Ishikawa (cell line): ENCODE results near the gene PYGL.

ENCODE experiments used
- CEBPB ChIP-seq: IDR thresholded peaks from 2 replicates; pipeline ENCODE4 v1.6.1; 2012
- CREB1 ChIP-seq: IDR thresholded peaks from 2 replicates; pipeline ENCODE4 v1.6.1; 2012; ENCODE audit warnings: low read depth
- EGR1 ChIP-seq: IDR thresholded peaks from 2 replicates; pipeline ENCODE4 v1.6.1; 2012
- EP300 ChIP-seq: IDR thresholded peaks from 2 replicates; pipeline ENCODE4 v1.6.1; 2012; ENCODE audit warnings: borderline replicate concordance
- FOXM1 ChIP-seq: IDR thresholded peaks from 2 replicates; pipeline ENCODE4 v1.6.1; 2012; ENCODE audit warnings: low read depth, borderline replicate concordance
- MAX ChIP-seq: IDR thresholded peaks from 2 replicates; pipeline ENCODE4 v1.6.1; 2012
- RAD21 ChIP-seq: IDR thresholded peaks from 2 replicates; pipeline ENCODE4 v1.6.1; 2012; ENCODE audit warnings: low read depth
- TAF1 ChIP-seq: IDR thresholded peaks from 2 replicates; pipeline ENCODE4 v1.6.1; 2012; ENCODE audit warnings: low read depth, mild to moderate bottlenecking
- TCF12 ChIP-seq: IDR thresholded peaks from 2 replicates; pipeline ENCODE4 v1.6.1; 2012; ENCODE audit warnings: low read depth
- USF1 ChIP-seq: IDR thresholded peaks from 2 replicates; pipeline ENCODE4 v1.6.1; 2012
- YY1 ChIP-seq: IDR thresholded peaks from 2 replicates; pipeline ENCODE4 v1.6.1; 2012; ENCODE audit warnings: low read depth
- ZBTB7A ChIP-seq: IDR thresholded peaks from 2 replicates; pipeline ENCODE4 v1.6.1; 2012; ENCODE audit warnings: low read depth
- TF ChIP-seq, protein P1 (sequence below): IDR thresholded peaks from 2 replicates; pipeline ENCODE4 v1.6.1; 2012; ENCODE audit warnings: low read depth, mild to moderate bottlenecking

DNA sequence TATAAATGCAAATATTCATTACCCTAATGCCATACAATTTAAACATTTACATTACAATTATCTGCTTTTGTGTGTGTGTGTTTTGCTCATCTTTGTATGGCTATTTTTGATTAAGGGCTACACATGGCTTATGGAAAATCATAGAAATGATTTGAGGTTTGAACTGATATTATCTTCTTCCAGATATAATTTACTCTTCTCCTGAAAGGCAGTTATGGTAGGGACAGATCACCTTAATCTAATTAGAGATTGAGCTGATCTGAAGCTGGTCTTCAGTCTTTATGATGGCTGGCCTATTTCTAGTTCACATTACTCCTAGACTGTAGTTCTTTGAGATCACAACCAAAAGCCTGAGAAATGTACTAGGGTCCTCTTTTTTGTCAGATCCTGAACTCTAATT lies 56.8 kb downstream of the PYGL start:
- TF ChIP-seq EP300 (no peak), CREB1 (no peak), ZBTB7A (no peak), TAF1 (no peak), USF1 (no peak), MAX (no peak), RAD21 (no peak), YY1 (no peak), EGR1 (no peak), TCF12 (no peak), FOXM1 (no peak), CEBPB (no peak)
- TF ChIP-seq, protein P1, sequence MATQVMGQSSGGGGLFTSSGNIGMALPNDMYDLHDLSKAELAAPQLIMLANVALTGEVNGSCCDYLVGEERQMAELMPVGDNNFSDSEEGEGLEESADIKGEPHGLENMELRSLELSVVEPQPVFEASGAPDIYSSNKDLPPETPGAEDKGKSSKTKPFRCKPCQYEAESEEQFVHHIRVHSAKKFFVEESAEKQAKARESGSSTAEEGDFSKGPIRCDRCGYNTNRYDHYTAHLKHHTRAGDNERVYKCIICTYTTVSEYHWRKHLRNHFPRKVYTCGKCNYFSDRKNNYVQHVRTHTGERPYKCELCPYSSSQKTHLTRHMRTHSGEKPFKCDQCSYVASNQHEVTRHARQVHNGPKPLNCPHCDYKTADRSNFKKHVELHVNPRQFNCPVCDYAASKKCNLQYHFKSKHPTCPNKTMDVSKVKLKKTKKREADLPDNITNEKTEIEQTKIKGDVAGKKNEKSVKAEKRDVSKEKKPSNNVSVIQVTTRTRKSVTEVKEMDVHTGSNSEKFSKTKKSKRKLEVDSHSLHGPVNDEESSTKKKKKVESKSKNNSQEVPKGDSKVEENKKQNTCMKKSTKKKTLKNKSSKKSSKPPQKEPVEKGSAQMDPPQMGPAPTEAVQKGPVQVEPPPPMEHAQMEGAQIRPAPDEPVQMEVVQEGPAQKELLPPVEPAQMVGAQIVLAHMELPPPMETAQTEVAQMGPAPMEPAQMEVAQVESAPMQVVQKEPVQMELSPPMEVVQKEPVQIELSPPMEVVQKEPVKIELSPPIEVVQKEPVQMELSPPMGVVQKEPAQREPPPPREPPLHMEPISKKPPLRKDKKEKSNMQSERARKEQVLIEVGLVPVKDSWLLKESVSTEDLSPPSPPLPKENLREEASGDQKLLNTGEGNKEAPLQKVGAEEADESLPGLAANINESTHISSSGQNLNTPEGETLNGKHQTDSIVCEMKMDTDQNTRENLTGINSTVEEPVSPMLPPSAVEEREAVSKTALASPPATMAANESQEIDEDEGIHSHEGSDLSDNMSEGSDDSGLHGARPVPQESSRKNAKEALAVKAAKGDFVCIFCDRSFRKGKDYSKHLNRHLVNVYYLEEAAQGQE = no peak
